CD4-positive, alpha-beta memory T cell (primary cell): ENCODE data around the gene C10orf71. TPM values are rescaled to one million over a fixed set of nuclear protein-coding genes. Genes with fewer than 3 reads are reported as not detected.

Experiments
- CTCF ChIA-PET: fragments of 350-600 bp; sonication (Branson Sonifier 250); formaldehyde crosslinking; loops from one replicate; lab custom pipeline; 2021; ENCODE audit warnings: inconsistent platforms; ENCODE audit not compliant: partially characterized antibody; lab: Charles Lee
- POLR2A ChIA-PET: fragments of 350-600 bp; sonication (Branson Sonifier 250); formaldehyde crosslinking; loops from one replicate; lab custom pipeline; 2021; ENCODE audit not compliant: partially characterized antibody; lab: Charles Lee
- DNase-seq, 5 donors: peaks; one replicate each; pipeline versions ENCODE4 v3.0.0 to v3.0.0-alpha.2; 2020 to 2022; ENCODE audit warnings: mixed read lengths in 1 of 5
- H3K27ac ChIP-seq: one replicate; pipeline ENCODE4 v1.7.0; 2013; ENCODE audit warnings: low read depth, low read length
- H3K27me3 ChIP-seq: 2 replicates; pipeline ENCODE4 v1.7.0; 2013; ENCODE audit warnings: mild to moderate bottlenecking, low read length, moderate library complexity; ENCODE audit not compliant: insufficient read depth
- H3K36me3 ChIP-seq: 2 replicates; pipeline ENCODE4 v1.7.0; 2013; ENCODE audit warnings: mild to moderate bottlenecking, low read length, moderate library complexity; ENCODE audit not compliant: insufficient read depth
- H3K4me1 ChIP-seq: 2 replicates; pipeline ENCODE4 v1.7.0; 2013; ENCODE audit warnings: mild to moderate bottlenecking, low read length, moderate library complexity; ENCODE audit not compliant: insufficient read depth
- H3K4me3 ChIP-seq, 2 donors: one replicate each; pipeline ENCODE4 v1.7.0; 2013; ENCODE audit warnings: low read length in 2 of 2, mild to moderate bottlenecking in 1 of 2
- H3K9me3 ChIP-seq, 2 donors: one replicate each; pipeline ENCODE4 v1.7.0; 2013; ENCODE audit warnings: low read length in 2 of 2, control low read depth in 1 of 2; ENCODE audit not compliant: control insufficient read depth in 1 of 2
- H3K27ac Mint-ChIP-seq, 7 donors: one replicate each; pipeline ENCODE4 v1.8.0; 2020 to 2021; ENCODE audit warnings: mixed read lengths in 7 of 7, mild to moderate bottlenecking in 6 of 7, inconsistent platforms in 3 of 7, moderate library complexity in 3 of 7
- H3K27me3 Mint-ChIP-seq, 2 donors: one replicate each; pipeline ENCODE4 v1.8.0; 2020 to 2021; ENCODE audit warnings: mixed read lengths in 2 of 2
- H3K36me3 Mint-ChIP-seq, 2 donors: one replicate each; pipeline ENCODE4 v1.8.0; 2020 to 2021; ENCODE audit warnings: mixed read lengths in 2 of 2, inconsistent platforms in 1 of 2, mild to moderate bottlenecking in 1 of 2
- H3K4me1 Mint-ChIP-seq, 4 donors: one replicate each; pipeline ENCODE4 v1.8.0; 2020 to 2021; ENCODE audit warnings: mixed read lengths in 4 of 4, mild to moderate bottlenecking in 1 of 4
- H3K4me3 Mint-ChIP-seq, 8 donors: one replicate each; pipeline ENCODE4 v1.8.0; 2020 to 2021; ENCODE audit warnings: mixed read lengths in 8 of 8, mild to moderate bottlenecking in 7 of 8, moderate library complexity in 6 of 8, inconsistent platforms in 3 of 8
- H3K9me3 Mint-ChIP-seq, 8 donors: one replicate each; pipeline ENCODE4 v1.8.0; 2020 to 2021; ENCODE audit warnings: mixed read lengths in 8 of 8, mild to moderate bottlenecking in 5 of 8, inconsistent platforms in 3 of 8, moderate library complexity in 1 of 8
- intact Hi-C: fragments of 100-400 bp; cut with micrococcal nuclease; formaldehyde crosslinking; loops from one replicate; pipeline ENCODE4 v1.15.1; 2023
- polyA plus RNA-seq, 2 donors: library from polyadenylated mRNA; unstranded; fragments of 300-500 nt; fragmentation: Illumina TruSeq; gene quantifications; one replicate each; pipeline ENCODE4 v1.2.3, GENCODE V29; 2021
- total RNA-seq, 2 experiments: library from RNA; stranded (reverse); gene quantifications; one replicate each; pipeline ENCODE4 v1.2.3, GENCODE V29; 2021

Gene C10orf71
- total and polyA plus RNA-seq, 4 experiments from 2014 or later: not detected

GRCh38 chr10:49314806-49315205 lies 15.8 kb downstream of the C10orf71 start:
- H3K9me3 Mint-ChIP-seq: peaks cover 0 to 1% (median 0%) of the 10 kb centered on the region in 8 donors
- H3K4me1 Mint-ChIP-seq: peaks cover 8 to 15% (median 9%) of the 10 kb centered on the region in 4 donors
- POLR2A ChIA-PET: no interaction called here
- Histone ChIP-seq H3K36me3 (no peaks in the 10 kb centered on the region), H3K9me3 (no peaks in the 10 kb centered on the region), H3K27me3 (no peaks in the 10 kb centered on the region), H3K4me3 (no peak overlapping the region), H3K27ac (no peak overlapping the region), H3K4me1 (peaks cover 8% of the 10 kb centered on the region)
- H3K27ac Mint-ChIP-seq: no peak overlapping the region
- no peak for DNase-seq
- intact Hi-C loops: no loop called here
- peaks cover 0 to 1% of the 10 kb centered on the region in 2 donors for H3K27me3 Mint-ChIP-seq
- CTCF ChIA-PET: no interaction called here
- H3K36me3 Mint-ChIP-seq: no peaks in the 10 kb centered on the region
- H3K4me3 Mint-ChIP-seq: no peak overlapping the region

- no peak for DNase-seq
- no peaks in the 10 kb centered on the region for H3K36me3 ChIP-seq
- POLR2A ChIA-PET: no interaction called here
Measured at GRCh38 chr10:49318028-49318427, 19.1 kb downstream of the C10orf71 start.

GRCh38 chr10:49318755-49319154 lies 19.8 kb downstream of the C10orf71 start:
- Mint-ChIP-seq H3K27me3 (no peaks in the 10 kb centered on the region), H3K4me1 (no peaks in the 10 kb centered on the region), H3K4me3 (no peak overlapping the region), H3K27ac (no peak overlapping the region), H3K36me3 (no peaks in the 10 kb centered on the region), H3K9me3 (peaks cover 0 to 1% (median 0%) of the 10 kb centered on the region in 8 donors)
- POLR2A ChIA-PET: no interaction called here
- Histone ChIP-seq H3K27me3 (no peaks in the 10 kb centered on the region), H3K9me3 (no peaks in the 10 kb centered on the region), H3K36me3 (no peaks in the 10 kb centered on the region), H3K4me3 (no peak overlapping the region), H3K27ac (no peak overlapping the region), H3K4me1 (no peaks in the 10 kb centered on the region)
- DNase-seq: no peak
- CTCF ChIA-PET: no interaction called here
- intact Hi-C loops: no loop called here

More at GRCh38 chr10:49318028-49318427, 19.1 kb downstream of the C10orf71 start:
- peaks cover 0 to 1% (median 0%) of the 10 kb centered on the region in 8 donors for H3K9me3 Mint-ChIP-seq
- no peaks in the 10 kb centered on the region for H3K27me3 Mint-ChIP-seq
- no peaks in the 10 kb centered on the region for H3K4me1 Mint-ChIP-seq
- no peak overlapping the region for H3K4me3 Mint-ChIP-seq
- intact Hi-C loops: no loop called here
- Histone ChIP-seq H3K4me1 (no peaks in the 10 kb centered on the region), H3K9me3 (no peaks in the 10 kb centered on the region), H3K4me3 (no peak overlapping the region), H3K27ac (no peak overlapping the region), H3K27me3 (no peaks in the 10 kb centered on the region)
- H3K27ac Mint-ChIP-seq: no peak overlapping the region
- CTCF ChIA-PET: no interaction called here
- no peaks in the 10 kb centered on the region for H3K36me3 Mint-ChIP-seq

- intact Hi-C loops: no loop called here
- no peak overlapping the region for H3K4me3 Mint-ChIP-seq
- Histone ChIP-seq H3K27ac (no peak overlapping the region), H3K27me3 (no peaks in the 10 kb centered on the region), H3K9me3 (no peaks in the 10 kb centered on the region), H3K4me1 (no peaks in the 10 kb centered on the region), H3K36me3 (no peaks in the 10 kb centered on the region), H3K4me3 (no peak overlapping the region)
- H3K27me3 Mint-ChIP-seq: no peaks in the 10 kb centered on the region
- no peak for DNase-seq
- no peaks in the 10 kb centered on the region for H3K36me3 Mint-ChIP-seq
- ChIA-PET POLR2A (no interaction called here), CTCF (no interaction called here)
- H3K9me3 Mint-ChIP-seq: no peaks in the 10 kb centered on the region
- no peak overlapping the region for H3K27ac Mint-ChIP-seq
- H3K4me1 Mint-ChIP-seq: no peaks in the 10 kb centered on the region
Measured at GRCh38 chr10:49319206-49319605, 20.2 kb downstream of the C10orf71 start.

GRCh38 chr10:49320191-49320590 lies 21.2 kb downstream of the C10orf71 start:
- no peaks in the 10 kb centered on the region for H3K27me3 Mint-ChIP-seq
- ChIA-PET CTCF (no interaction called here), POLR2A (no interaction called here)
- Histone ChIP-seq H3K4me3 (no peak overlapping the region), H3K36me3 (no peaks in the 10 kb centered on the region), H3K27me3 (no peaks in the 10 kb centered on the region), H3K27ac (no peak overlapping the region), H3K4me1 (no peaks in the 10 kb centered on the region), H3K9me3 (no peaks in the 10 kb centered on the region)
- intact Hi-C loops: no loop called here
- no peaks in the 10 kb centered on the region for H3K9me3 Mint-ChIP-seq
- no peak overlapping the region for H3K4me3 Mint-ChIP-seq
- peaks cover 0 to 2% (median 0%) of the 10 kb centered on the region in 4 donors for H3K4me1 Mint-ChIP-seq
- H3K27ac Mint-ChIP-seq: no peak overlapping the region
- DNase-seq: no peak
- no peaks in the 10 kb centered on the region for H3K36me3 Mint-ChIP-seq

GRCh38 chr10:49321021-49321420 lies 22.1 kb downstream of the C10orf71 start:
- Histone ChIP-seq H3K27ac (no peak overlapping the region), H3K4me1 (no peaks in the 10 kb centered on the region), H3K27me3 (no peaks in the 10 kb centered on the region), H3K4me3 (no peak overlapping the region), H3K36me3 (no peaks in the 10 kb centered on the region), H3K9me3 (no peaks in the 10 kb centered on the region)
- intact Hi-C loops: no loop called here
- H3K9me3 Mint-ChIP-seq: no peaks in the 10 kb centered on the region
- no peak for DNase-seq
- no peak overlapping the region for H3K27ac Mint-ChIP-seq
- ChIA-PET CTCF (no interaction called here), POLR2A (no interaction called here)
- H3K4me1 Mint-ChIP-seq: peaks cover 0 to 2% (median 0%) of the 10 kb centered on the region in 4 donors
- H3K4me3 Mint-ChIP-seq: no peak overlapping the region
- H3K27me3 Mint-ChIP-seq: no peaks in the 10 kb centered on the region
- H3K36me3 Mint-ChIP-seq: no peaks in the 10 kb centered on the region

- H3K4me3 ChIP-seq: no peak overlapping the region
- no peaks in the 10 kb centered on the region for H3K9me3 Mint-ChIP-seq
- H3K27ac Mint-ChIP-seq: no peak overlapping the region
- no peaks in the 10 kb centered on the region for H3K27me3 Mint-ChIP-seq
- no peak for DNase-seq
- peaks cover 0 to 2% (median 0%) of the 10 kb centered on the region in 4 donors for H3K4me1 Mint-ChIP-seq
- H3K27me3 ChIP-seq: no peaks in the 10 kb centered on the region
- no peak overlapping the region for H3K27ac ChIP-seq
- intact Hi-C loops: no loop called here
- ChIA-PET CTCF (no interaction called here), POLR2A (no interaction called here)
- no peak overlapping the region for H3K4me3 Mint-ChIP-seq
- no peaks in the 10 kb centered on the region for H3K36me3 Mint-ChIP-seq
- no peaks in the 10 kb centered on the region for H3K4me1 ChIP-seq
- H3K9me3 ChIP-seq: no peaks in the 10 kb centered on the region
- H3K36me3 ChIP-seq: no peaks in the 10 kb centered on the region
Measured at GRCh38 chr10:49322371-49323170, 23.6 kb downstream of the C10orf71 start.
